ENCODE results near the gene CTTN.

The CTTN gene

DNA sequence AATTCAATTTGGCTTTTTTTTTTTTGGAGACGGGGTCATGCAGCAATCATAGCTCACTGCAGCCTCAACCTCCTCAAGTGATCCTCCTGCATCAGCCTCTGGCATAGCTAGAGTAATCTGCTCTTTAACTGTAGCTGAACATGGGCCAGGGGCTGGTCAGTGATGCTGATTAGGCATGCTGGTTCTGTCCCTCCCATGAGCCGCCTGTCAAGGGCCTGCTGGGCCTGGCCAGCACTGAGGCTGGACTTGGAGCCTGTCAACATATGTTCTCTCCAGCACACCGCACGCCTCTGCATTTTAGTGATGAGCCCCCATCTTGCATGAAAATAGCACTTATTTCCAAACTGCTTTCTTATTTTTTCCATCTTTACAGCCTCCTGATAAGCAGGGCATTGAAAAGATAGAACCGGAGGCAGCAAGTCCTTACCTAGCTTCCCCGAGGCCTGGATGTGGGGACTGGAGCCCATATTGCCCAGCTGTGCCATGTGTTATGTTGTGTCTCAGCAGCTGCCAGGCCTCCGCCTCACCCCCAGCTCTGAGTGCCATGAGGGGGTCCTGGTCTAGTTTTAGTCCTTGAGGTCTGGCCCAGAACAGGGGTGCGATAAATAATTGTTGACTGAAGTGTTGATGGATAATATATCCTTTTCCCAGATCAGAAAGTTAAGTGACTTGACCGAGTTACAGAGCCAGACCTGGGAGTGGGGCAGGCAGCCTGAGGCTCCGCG is 80.0 kb downstream of the CTTN start:
- DNase-seq, result no peak

DNA sequence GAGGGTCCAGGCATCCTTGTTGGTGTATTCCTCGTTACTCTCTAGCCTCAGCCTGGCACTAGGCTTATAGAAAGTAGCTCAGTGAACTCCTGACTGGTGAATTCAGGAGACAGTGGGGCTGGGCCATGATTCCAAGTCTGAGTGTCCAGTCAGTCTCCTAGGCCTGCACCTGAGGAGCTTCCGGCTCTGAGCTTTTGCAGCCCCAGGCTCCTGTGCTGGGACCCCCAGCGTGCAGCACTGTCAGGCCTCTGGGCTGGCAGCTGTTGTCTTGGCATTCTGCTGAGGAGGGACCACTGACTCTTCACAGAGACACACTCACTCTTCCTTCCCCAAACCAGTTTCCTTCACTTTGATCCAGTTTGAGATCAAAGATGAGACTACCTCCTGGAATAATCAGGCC is 82.4 kb downstream of the CTTN start:
- DNase-seq, result no peak

DNA sequence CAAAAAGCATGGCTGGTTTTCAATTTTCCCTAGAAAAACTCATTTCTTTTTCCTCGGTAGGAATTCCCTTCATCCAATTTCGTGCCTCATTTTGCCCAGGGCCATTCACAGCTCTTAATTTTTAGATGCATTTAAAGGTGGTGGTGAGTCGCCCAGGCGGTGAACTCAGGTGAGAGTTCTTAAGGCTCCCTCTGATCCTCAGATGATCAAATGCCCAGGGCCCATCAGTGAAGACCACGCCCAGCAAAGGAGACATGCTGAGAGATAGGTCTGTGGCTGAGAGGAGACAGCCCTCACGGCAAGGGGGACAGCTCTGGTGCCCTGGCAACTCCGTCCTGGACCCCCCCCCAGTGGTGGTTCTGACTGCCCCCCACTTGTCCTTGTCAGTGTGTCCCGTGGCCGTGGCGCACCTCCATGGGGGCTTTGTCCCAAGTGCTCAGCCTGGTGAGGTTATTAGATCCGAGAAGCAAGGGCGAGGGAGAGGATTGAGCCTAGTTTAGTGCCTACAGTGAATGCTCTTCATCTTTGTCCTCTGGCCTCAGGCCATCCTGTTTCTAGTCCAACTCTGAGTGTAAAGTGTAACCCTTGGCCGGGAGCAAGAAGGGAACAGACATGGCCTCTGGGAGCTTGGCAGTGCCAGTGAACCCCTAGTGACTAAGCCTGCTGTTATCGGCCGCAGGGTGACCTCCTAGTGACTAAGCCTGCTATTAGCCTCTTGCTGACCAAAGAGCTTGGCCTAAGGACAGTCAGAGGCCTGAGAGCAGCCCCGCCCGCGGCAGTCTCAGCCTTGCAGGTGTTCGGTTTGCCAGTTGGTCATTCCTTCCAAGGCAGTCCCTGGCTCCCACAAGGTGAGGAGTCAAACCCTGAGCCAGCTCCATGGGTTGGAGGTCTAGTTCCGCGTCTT is 83.5 kb downstream of the CTTN start:
- no peak for DNase-seq

DNA sequence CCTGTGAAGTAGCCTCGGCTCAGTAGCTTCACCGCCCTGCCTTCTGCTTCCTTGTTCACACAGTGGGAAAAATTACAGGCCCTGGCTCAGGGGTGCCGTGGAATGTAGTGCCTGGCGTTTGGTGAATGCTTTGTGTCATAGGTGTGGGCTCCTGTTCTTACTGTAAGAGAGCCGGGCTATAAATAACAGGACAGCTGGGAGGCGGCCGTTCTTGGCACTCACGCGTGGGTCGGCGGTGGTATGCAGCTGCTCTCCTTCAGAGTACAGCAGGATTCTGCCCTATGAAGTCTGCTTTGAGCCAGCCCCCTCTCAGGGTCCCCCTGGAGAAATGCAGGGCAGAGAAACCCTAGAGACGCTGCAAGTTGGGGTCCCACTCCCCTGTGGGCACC is 84.2 kb downstream of the CTTN start:
- DNase-seq, result no peak

DNA sequence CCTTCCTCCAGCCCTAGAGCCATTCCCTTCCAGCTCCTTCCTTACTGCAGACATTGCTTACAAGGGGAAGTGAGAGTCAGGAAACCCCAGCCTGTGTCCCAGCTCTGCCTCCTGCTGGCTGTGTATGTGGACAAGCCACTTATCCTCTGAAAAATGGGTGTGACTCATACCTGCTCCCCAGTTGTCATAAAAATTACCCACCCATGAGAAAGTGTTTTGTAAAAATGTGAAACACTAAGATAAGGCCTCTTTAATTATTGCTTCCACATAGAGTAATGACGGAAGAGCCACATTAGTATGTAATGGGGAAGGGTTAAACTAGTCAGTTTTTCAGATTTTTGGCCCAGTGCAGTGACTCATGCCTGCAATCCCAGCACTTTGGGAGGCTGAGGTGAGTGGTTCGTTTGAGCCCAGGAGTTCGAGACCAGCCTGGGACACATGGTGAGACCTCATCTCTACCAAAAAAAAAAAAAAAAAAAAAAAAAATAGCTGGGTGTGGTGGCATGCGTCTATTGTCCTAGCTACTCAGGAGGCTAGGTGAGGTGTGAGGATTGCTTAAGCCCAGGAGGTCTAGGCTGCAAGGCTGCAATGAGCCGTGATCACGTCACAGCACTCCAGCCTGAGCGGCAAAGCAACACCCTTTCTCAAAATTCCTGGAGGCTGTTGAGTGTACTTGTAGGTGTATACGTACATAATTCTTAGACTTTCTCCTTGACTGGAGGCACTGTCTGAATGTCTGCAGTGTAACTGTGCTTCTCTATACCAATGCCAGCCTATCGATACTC is 84.9 kb downstream of the CTTN start:
- DNase-seq, result no peak

DNA sequence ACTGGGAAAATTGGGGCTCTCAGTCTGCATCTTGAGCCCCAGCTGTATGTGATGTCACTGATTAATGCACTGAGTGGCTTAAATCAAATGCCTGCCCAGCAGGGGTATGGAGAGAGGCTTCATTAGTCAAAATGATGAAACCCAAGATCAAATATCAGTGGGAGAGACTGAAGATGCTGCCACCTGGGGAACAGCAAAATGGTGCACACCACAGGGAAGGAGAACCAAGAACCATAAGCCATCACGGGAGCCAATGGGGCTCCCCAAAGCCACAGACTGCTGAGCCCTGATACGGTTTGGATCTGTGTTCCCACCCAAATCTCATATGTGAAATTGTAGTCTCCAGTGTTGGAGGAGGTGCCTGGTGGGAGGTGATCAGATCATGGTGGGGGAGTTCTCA is 85.6 kb downstream of the CTTN start:
- DNase-seq, result no peak

DNA sequence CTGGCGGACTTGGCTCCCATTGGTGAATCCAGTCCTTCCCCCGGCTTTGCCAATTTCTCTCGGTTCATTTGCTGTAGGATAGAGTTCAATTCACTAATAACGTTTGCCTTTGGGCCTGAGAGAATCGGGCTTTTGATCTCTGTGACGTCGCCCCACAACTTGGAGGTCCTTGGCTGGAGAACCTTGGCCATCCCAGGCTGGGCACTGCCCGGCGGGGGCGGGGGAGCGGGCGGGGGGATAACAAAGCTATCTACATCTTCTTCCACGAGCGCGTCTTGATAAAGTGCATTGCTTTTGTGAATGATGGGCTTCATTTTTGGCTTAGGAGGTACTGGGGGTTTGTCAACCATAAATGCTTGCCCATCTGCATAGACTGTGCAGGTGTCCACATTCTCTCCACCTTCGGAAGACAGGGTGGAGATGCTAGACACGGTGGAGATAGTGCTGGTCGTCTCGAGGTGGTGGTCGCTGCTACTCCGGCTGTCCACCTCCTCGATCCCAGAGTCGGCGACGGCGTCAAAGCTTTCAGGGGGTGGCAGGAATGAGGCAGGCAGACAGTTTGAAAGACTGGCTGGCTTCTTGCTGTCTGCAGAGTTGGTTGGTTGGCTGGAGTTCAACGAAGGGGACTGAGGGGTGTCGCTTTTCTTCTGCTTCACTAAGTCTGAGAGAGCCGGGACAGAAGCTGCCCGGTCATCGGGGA is 87.1 kb downstream of the CTTN start:
- no peak for DNase-seq

DNA sequence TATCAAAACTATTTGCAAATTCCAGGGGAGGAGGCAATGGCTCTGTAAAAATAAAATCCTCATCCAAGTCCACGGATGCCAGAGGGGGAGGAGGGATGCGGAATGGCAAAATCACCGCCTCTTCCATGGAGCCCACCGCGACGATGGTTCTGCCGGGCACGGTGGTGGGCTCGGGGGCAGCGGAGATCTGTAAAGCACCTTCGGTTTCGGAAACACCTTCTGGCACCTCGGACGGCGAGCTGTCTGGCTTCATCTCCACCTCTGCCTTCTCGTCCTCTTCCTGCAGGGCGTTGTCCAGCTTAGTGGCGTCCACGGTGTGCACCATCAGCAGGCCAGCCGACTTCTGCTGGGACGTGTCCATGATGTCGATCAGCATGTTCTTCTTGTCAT is 87.7 kb downstream of the CTTN start:
- no peak for DNase-seq

All from activated CD4-positive, alpha-beta T cell treated with anti-CD3 and anti-CD28 coated beads for 1 hour (primary cell).